ENCODE results near the gene RPL28. TPM values are rescaled to one million over a fixed set of nuclear protein-coding genes. Genes with fewer than 3 reads are reported as not detected.

Gene RPL28
- total RNA-seq, 1 donor from 2014 or later: 2,000 TPM

- Mint-ChIP-seq H3K4me3 (ENCODE audit: unreplicated experiment) (no peak overlapping the region), H3K4me1 (ENCODE audit: unreplicated experiment) (peaks cover 18% of the 10 kb centered on the region)
Measured at GRCh38 chr19:55365245-55365644, 20.5 kb upstream of the RPL28 start.

GRCh38 chr19:55365964-55366363 lies 19.8 kb upstream of the RPL28 start:
- Mint-ChIP-seq H3K27ac (ENCODE audit: unreplicated experiment) (no peak overlapping the region), H3K9me3 (ENCODE audit: unreplicated experiment) (no peaks in the 10 kb centered on the region), H3K27me3 (ENCODE audit: unreplicated experiment) (no peaks in the 10 kb centered on the region)

More at GRCh38 chr19:55365245-55365644, 20.5 kb upstream of the RPL28 start:
- no peak overlapping the region for H3K27ac Mint-ChIP-seq (ENCODE audit: unreplicated experiment)
- H3K27me3 Mint-ChIP-seq (ENCODE audit: unreplicated experiment): no peaks in the 10 kb centered on the region
- TF ChIP-seq CTCF (IDR thresholded peaks at IDR 0.05): no peak
- no peaks in the 10 kb centered on the region for H3K9me3 Mint-ChIP-seq (ENCODE audit: unreplicated experiment)
- no peaks in the 10 kb centered on the region for H3K36me3 Mint-ChIP-seq (ENCODE audit: unreplicated experiment)
- DNase-seq (ENCODE audit: extremely low spot score, unreplicated experiment): no peak

GRCh38 chr19:55366790-55367189 lies 18.9 kb upstream of the RPL28 start:
- no peak for TF ChIP-seq CTCF (IDR thresholded peaks at IDR 0.05)
- Mint-ChIP-seq H3K4me1 (ENCODE audit: unreplicated experiment) (peaks cover 25% of the 10 kb centered on the region), H3K27ac (ENCODE audit: unreplicated experiment) (no peak overlapping the region), H3K27me3 (ENCODE audit: unreplicated experiment) (no peaks in the 10 kb centered on the region), H3K4me3 (ENCODE audit: unreplicated experiment) (no peak overlapping the region), H3K36me3 (ENCODE audit: unreplicated experiment) (no peaks in the 10 kb centered on the region), H3K9me3 (ENCODE audit: unreplicated experiment) (no peaks in the 10 kb centered on the region)
- DNase-seq (ENCODE audit: extremely low spot score, unreplicated experiment): no peak

More at GRCh38 chr19:55365964-55366363, 19.8 kb upstream of the RPL28 start:
- peaks cover 24% of the 10 kb centered on the region for H3K4me1 Mint-ChIP-seq (ENCODE audit: unreplicated experiment)
- no peak for TF ChIP-seq CTCF (IDR thresholded peaks at IDR 0.05)
- no peak overlapping the region for H3K4me3 Mint-ChIP-seq (ENCODE audit: unreplicated experiment)
- no peak for DNase-seq (ENCODE audit: extremely low spot score, unreplicated experiment)
- H3K36me3 Mint-ChIP-seq (ENCODE audit: unreplicated experiment): no peaks in the 10 kb centered on the region

- H3K4me3 Mint-ChIP-seq (ENCODE audit: unreplicated experiment): no peak overlapping the region
- H3K36me3 Mint-ChIP-seq (ENCODE audit: unreplicated experiment): no peaks in the 10 kb centered on the region
- no peaks in the 10 kb centered on the region for H3K27me3 Mint-ChIP-seq (ENCODE audit: unreplicated experiment)
- peaks cover 34% of the 10 kb centered on the region for H3K4me1 Mint-ChIP-seq (ENCODE audit: unreplicated experiment)
- no peaks in the 10 kb centered on the region for H3K9me3 Mint-ChIP-seq (ENCODE audit: unreplicated experiment)
- no peak for DNase-seq (ENCODE audit: extremely low spot score, unreplicated experiment)
- H3K27ac Mint-ChIP-seq (ENCODE audit: unreplicated experiment): no peak overlapping the region
- no peak for TF ChIP-seq CTCF (IDR thresholded peaks at IDR 0.05)
Measured at GRCh38 chr19:55368106-55368505, 17.6 kb upstream of the RPL28 start.

- no peaks in the 10 kb centered on the region for H3K36me3 Mint-ChIP-seq (ENCODE audit: unreplicated experiment)
- H3K27ac Mint-ChIP-seq (ENCODE audit: unreplicated experiment): no peak overlapping the region
- H3K9me3 Mint-ChIP-seq (ENCODE audit: unreplicated experiment): no peaks in the 10 kb centered on the region
- no peaks in the 10 kb centered on the region for H3K27me3 Mint-ChIP-seq (ENCODE audit: unreplicated experiment)
- peaks cover 36% of the 10 kb centered on the region for H3K4me1 Mint-ChIP-seq (ENCODE audit: unreplicated experiment)
- DNase-seq (ENCODE audit: extremely low spot score, unreplicated experiment): no peak
- TF ChIP-seq CTCF (IDR thresholded peaks at IDR 0.05): no peak
- H3K4me3 Mint-ChIP-seq (ENCODE audit: unreplicated experiment): peak overlapping the region; percentile 29
Measured at GRCh38 chr19:55368701-55369563, 16.8 kb upstream of the RPL28 start.
